ENCODE results near the gene PKHD1. TPM values are rescaled to one million over a fixed set of nuclear protein-coding genes. Genes with fewer than 3 reads are reported as not detected.

The PKHD1 gene
- polyA plus RNA-seq, 1 experiment: not detected

GRCh38 chr6:51738614-51739013 is 348.8 kb downstream of the PKHD1 start:
- CTCF ChIA-PET: no interaction called here
- Histone ChIP-seq H3K9me3 (ENCODE audit: control insufficient read depth, insufficient read depth, low read length) (peaks cover 6% of the 10 kb centered on the region), H3K27ac (ENCODE audit: low read depth, low read length) (no peak overlapping the region), H3K27me3 (ENCODE audit: control insufficient read depth, insufficient read depth, low read length) (no peaks in the 10 kb centered on the region), H3K4me3 (ENCODE audit: low read depth, low read length) (no peak overlapping the region)
- no peak for DNase-seq (ENCODE audit: low read depth, low spot score)
- POLR2A ChIA-PET: no interaction called here
- no peak for TF ChIP-seq CTCF (IDR thresholded peaks at IDR 0.05; ENCODE audit: low read depth, low read length)

- Histone ChIP-seq H3K27ac (ENCODE audit: low read depth, low read length) (no peak overlapping the region), H3K9me3 (ENCODE audit: control insufficient read depth, insufficient read depth, low read length) (peaks cover 6% of the 10 kb centered on the region), H3K4me3 (ENCODE audit: low read depth, low read length) (no peak overlapping the region), H3K27me3 (ENCODE audit: control insufficient read depth, insufficient read depth, low read length) (no peaks in the 10 kb centered on the region)
- CTCF ChIA-PET: no interaction called here
- POLR2A ChIA-PET: no interaction called here
- no peak for TF ChIP-seq CTCF (IDR thresholded peaks at IDR 0.05; ENCODE audit: low read depth, low read length)
- no peak for DNase-seq (ENCODE audit: low read depth, low spot score)
Observed at GRCh38 chr6:51737580-51738360, 349.6 kb downstream of the PKHD1 start.

GRCh38 chr6:51725155-51725554 is 362.3 kb downstream of the PKHD1 start:
- POLR2A ChIA-PET: no interaction called here
- Histone ChIP-seq H3K4me3 (ENCODE audit: low read depth, low read length) (no peak overlapping the region), H3K27ac (ENCODE audit: low read depth, low read length) (no peak overlapping the region), H3K27me3 (ENCODE audit: control insufficient read depth, insufficient read depth, low read length) (no peaks in the 10 kb centered on the region), H3K9me3 (ENCODE audit: control insufficient read depth, insufficient read depth, low read length) (no peaks in the 10 kb centered on the region; the same call in 1 of the 2 replicates)
- CTCF ChIA-PET: no interaction called here
- TF ChIP-seq CTCF (IDR thresholded peaks at IDR 0.05; ENCODE audit: low read depth, low read length): no peak
- DNase-seq (ENCODE audit: low read depth, low spot score): no peak

- TF ChIP-seq CTCF (IDR thresholded peaks at IDR 0.05; ENCODE audit: low read depth, low read length): no peak
- ChIA-PET CTCF (no interaction called here), POLR2A (no interaction called here)
- DNase-seq (ENCODE audit: low read depth, low spot score): no peak
- Histone ChIP-seq H3K27ac (ENCODE audit: low read depth, low read length) (no peak overlapping the region), H3K4me3 (ENCODE audit: low read depth, low read length) (no peak overlapping the region), H3K9me3 (ENCODE audit: control insufficient read depth, insufficient read depth, low read length) (no peaks in the 10 kb centered on the region; the same call in 1 of the 2 replicates), H3K27me3 (ENCODE audit: control insufficient read depth, insufficient read depth, low read length) (no peaks in the 10 kb centered on the region)
Observed at GRCh38 chr6:51720327-51720726, 367.1 kb downstream of the PKHD1 start.

GRCh38 chr6:51719297-51719696 is 368.1 kb downstream of the PKHD1 start:
- CTCF ChIA-PET: no interaction called here
- Histone ChIP-seq H3K27me3 (ENCODE audit: control insufficient read depth, insufficient read depth, low read length) (no peaks in the 10 kb centered on the region), H3K4me3 (ENCODE audit: low read depth, low read length) (no peak overlapping the region), H3K9me3 (ENCODE audit: control insufficient read depth, insufficient read depth, low read length) (no peaks in the 10 kb centered on the region; the same call in 1 of the 2 replicates), H3K27ac (ENCODE audit: low read depth, low read length) (no peak overlapping the region)
- no peak for TF ChIP-seq CTCF (IDR thresholded peaks at IDR 0.05; ENCODE audit: low read depth, low read length)
- no peak for DNase-seq (ENCODE audit: low read depth, low spot score)
- POLR2A ChIA-PET: no interaction called here
